ENCODE results near the gene ERO1A. TPM values are rescaled to one million over a fixed set of nuclear protein-coding genes. Genes with fewer than 3 reads are reported as not detected.
"Not testable (repeated sequence)": the region's sequence is repeated elsewhere in the genome, so short reads cannot be mapped to it uniquely, and the experiment has no call there.

Gene ERO1A
- polyA plus RNA-seq, 1 donor (not counting 4 experiments of a cell fraction or from before 2014, with no cell fraction given) = 131 TPM

GRCh38 chr14:52729585-52729924 lies 34.2 kb upstream of the ERO1A start:
- H3K9ac ChIP-seq (ENCODE audit: control insufficient read depth, extremely low read depth, insufficient read depth, low read length) = peak overlapping the region; percentile 34
- H3K27ac ChIP-seq (ENCODE audit: control insufficient read depth, insufficient read depth, low read length) = peak overlapping the region; percentile 46
- H3K79me2 ChIP-seq (ENCODE audit: control insufficient read depth, insufficient read depth, low read length) = peaks cover 31% of the 10 kb centered on the region
- H4K20me1 ChIP-seq (ENCODE audit: control insufficient read depth, extremely low read depth, insufficient read depth, low read length) = no peaks in the 10 kb centered on the region
- TF ChIP-seq CTCF (optimal IDR thresholded peaks at IDR 0.05 in 1 of 3, IDR thresholded peaks at IDR 0.05 in 1 of 3, conservative IDR thresholded peaks at IDR 0.05 in 1 of 3; ENCODE audit: extremely low read depth in 1 of 3, insufficient read depth in 2 of 3, low read length in 3 of 3) = no peak
- no peak for TF ChIP-seq EZH2 (IDR thresholded peaks at IDR 0.05; ENCODE audit: low read length)
- peaks cover 4% of the 10 kb centered on the region for H3K4me1 ChIP-seq (ENCODE audit: control insufficient read depth, extremely low read depth, insufficient read depth, low read length)
- H3K4me2 ChIP-seq (ENCODE audit: control insufficient read depth, extremely low read depth, insufficient read depth, low read depth, low read length) = peak overlapping the region; percentile 92
- peak overlapping the region in 2 of 3 experiments; percentile 48 to 57 for H3K4me3 ChIP-seq (ENCODE audit: control insufficient read depth in 2 of 3, extremely low read depth in 1 of 3, insufficient read depth in 2 of 3, low read depth in 1 of 3, low read length in 3 of 3)
- FAIRE-seq = peak; percentile 39
- DNase-seq (ENCODE audit: low read depth, low spot score) = no peak
- H3K9me1 ChIP-seq (ENCODE audit: control insufficient read depth, extremely low read depth, insufficient read depth, low read length) = no peaks in the 10 kb centered on the region
- H2AFZ ChIP-seq (ENCODE audit: control insufficient read depth, low read length) = no peak overlapping the region
- H3K27me3 ChIP-seq (ENCODE audit: control insufficient read depth, extremely low read depth, insufficient read depth, low read length) = no peaks in the 10 kb centered on the region
- dilution Hi-C loops (cut with MboI; ENCODE audit: extremely low pct_ligation_motif_present, low sequenced_read_pairs) = no loop called here
- no peaks in the 10 kb centered on the region for H3K9me3 ChIP-seq (ENCODE audit: control insufficient read depth, low read depth, low read length)
- H3K36me3 ChIP-seq (ENCODE audit: control insufficient read depth in 2 of 2, extremely low read depth in 1 of 2, insufficient read depth in 2 of 2, low read length in 2 of 2) = peaks cover 0 to 11% of the 10 kb centered on the region in 2 experiments

GRCh38 chr14:52729035-52729434 lies 33.7 kb upstream of the ERO1A start:
- not testable (repeated sequence) for H3K4me3 ChIP-seq (ENCODE audit: control insufficient read depth in 2 of 3, extremely low read depth in 1 of 3, insufficient read depth in 2 of 3, low read depth in 1 of 3, low read length in 3 of 3)

DNA sequence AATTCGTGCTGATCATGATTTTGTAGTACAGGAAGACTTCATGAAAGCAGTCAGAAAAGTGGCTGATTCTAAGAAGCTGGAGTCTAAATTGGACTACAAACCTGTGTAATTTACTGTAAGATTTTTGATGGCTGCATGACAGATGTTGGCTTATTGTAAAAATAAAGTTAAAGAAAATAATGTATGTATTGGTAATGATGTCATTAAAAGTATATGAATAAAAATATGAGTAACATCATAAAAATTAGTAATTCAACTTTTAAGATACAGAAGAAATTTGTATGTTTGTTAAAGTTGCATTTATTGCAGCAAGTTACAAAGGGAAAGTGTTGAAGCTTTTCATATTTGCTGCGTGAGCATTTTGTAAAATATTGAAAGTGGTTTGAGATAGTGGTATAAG lies 32.2 kb upstream of the ERO1A start:
- dilution Hi-C loops (cut with MboI; ENCODE audit: extremely low pct_ligation_motif_present, low sequenced_read_pairs); H2AFZ ChIP-seq (ENCODE audit: control insufficient read depth, low read length); H3K9me1 ChIP-seq (ENCODE audit: control insufficient read depth, extremely low read depth, insufficient read depth, low read length); H3K4me2 ChIP-seq (ENCODE audit: control insufficient read depth, extremely low read depth, insufficient read depth, low read depth, low read length); H3K27me3 ChIP-seq (ENCODE audit: control insufficient read depth, extremely low read depth, insufficient read depth, low read length); H3K27ac ChIP-seq (ENCODE audit: control insufficient read depth, insufficient read depth, low read length); FAIRE-seq; H3K4me1 ChIP-seq (ENCODE audit: control insufficient read depth, extremely low read depth, insufficient read depth, low read length); H3K9me3 ChIP-seq (ENCODE audit: control insufficient read depth, low read depth, low read length); DNase-seq (ENCODE audit: low read depth, low spot score); H3K9ac ChIP-seq (ENCODE audit: control insufficient read depth, extremely low read depth, insufficient read depth, low read length); H4K20me1 ChIP-seq (ENCODE audit: control insufficient read depth, extremely low read depth, insufficient read depth, low read length); H3K4me3 ChIP-seq (ENCODE audit: control insufficient read depth in 2 of 3, extremely low read depth in 1 of 3, insufficient read depth in 2 of 3, low read depth in 1 of 3, low read length in 3 of 3): not testable (repeated sequence)
- H3K79me2 ChIP-seq (ENCODE audit: control insufficient read depth, insufficient read depth, low read length) = peaks cover 26% of the 10 kb centered on the region
- peaks cover 11 to 27% of the 10 kb centered on the region in 2 experiments for H3K36me3 ChIP-seq (ENCODE audit: control insufficient read depth in 2 of 2, extremely low read depth in 1 of 2, insufficient read depth in 2 of 2, low read length in 2 of 2)

More at GRCh38 chr14:52729035-52729434, 33.7 kb upstream of the ERO1A start:
- H4K20me1 ChIP-seq (ENCODE audit: control insufficient read depth, extremely low read depth, insufficient read depth, low read length); H3K27me3 ChIP-seq (ENCODE audit: control insufficient read depth, extremely low read depth, insufficient read depth, low read length); H3K27ac ChIP-seq (ENCODE audit: control insufficient read depth, insufficient read depth, low read length); H3K4me1 ChIP-seq (ENCODE audit: control insufficient read depth, extremely low read depth, insufficient read depth, low read length); DNase-seq (ENCODE audit: low read depth, low spot score); H2AFZ ChIP-seq (ENCODE audit: control insufficient read depth, low read length); H3K9me3 ChIP-seq (ENCODE audit: control insufficient read depth, low read depth, low read length); dilution Hi-C loops (cut with MboI; ENCODE audit: extremely low pct_ligation_motif_present, low sequenced_read_pairs); H3K9ac ChIP-seq (ENCODE audit: control insufficient read depth, extremely low read depth, insufficient read depth, low read length); H3K9me1 ChIP-seq (ENCODE audit: control insufficient read depth, extremely low read depth, insufficient read depth, low read length); FAIRE-seq; H3K4me2 ChIP-seq (ENCODE audit: control insufficient read depth, extremely low read depth, insufficient read depth, low read depth, low read length): not testable (repeated sequence)
- H3K79me2 ChIP-seq (ENCODE audit: control insufficient read depth, insufficient read depth, low read length) = peaks cover 32% of the 10 kb centered on the region
- H3K36me3 ChIP-seq (ENCODE audit: control insufficient read depth in 2 of 2, extremely low read depth in 1 of 2, insufficient read depth in 2 of 2, low read length in 2 of 2) = peaks cover 2 to 15% of the 10 kb centered on the region in 2 experiments
